RWPE1 (cell line): ENCODE results near the gene PLXNA3.

Experiments
- CTCF ChIA-PET: fragments of 350-600 bp; sonication (Branson Sonifier 250); formaldehyde crosslinking; extraction: SDS; loops from one replicate; lab custom pipeline; 2021; lab: Yijun Ruan, JAX
- POLR2A ChIA-PET: fragments of 400-600 bp; formaldehyde crosslinking; extraction: SDS; loops from one replicate; lab custom pipeline; 2020; ENCODE audit warnings: antibody characterized with exemption; ENCODE audit not compliant: low non-redundant PET; lab: Yijun Ruan, JAX
- DNase-seq: peaks from one replicate; pipeline ENCODE4 v3.0.0; 2012; ENCODE audit warnings: low spot score
- H3K27ac ChIP-seq: fragments of 450-650 bp; 2 replicates; pipeline ENCODE4 v1.5.1; 2017
- CTCF ChIP-seq: fragments of 450-650 bp; conservative IDR thresholded peaks from 2 replicates; pipeline ENCODE4 v1.5.1; 2017; ENCODE audit warnings: low read depth, mild to moderate bottlenecking

The PLXNA3 gene

DNA sequence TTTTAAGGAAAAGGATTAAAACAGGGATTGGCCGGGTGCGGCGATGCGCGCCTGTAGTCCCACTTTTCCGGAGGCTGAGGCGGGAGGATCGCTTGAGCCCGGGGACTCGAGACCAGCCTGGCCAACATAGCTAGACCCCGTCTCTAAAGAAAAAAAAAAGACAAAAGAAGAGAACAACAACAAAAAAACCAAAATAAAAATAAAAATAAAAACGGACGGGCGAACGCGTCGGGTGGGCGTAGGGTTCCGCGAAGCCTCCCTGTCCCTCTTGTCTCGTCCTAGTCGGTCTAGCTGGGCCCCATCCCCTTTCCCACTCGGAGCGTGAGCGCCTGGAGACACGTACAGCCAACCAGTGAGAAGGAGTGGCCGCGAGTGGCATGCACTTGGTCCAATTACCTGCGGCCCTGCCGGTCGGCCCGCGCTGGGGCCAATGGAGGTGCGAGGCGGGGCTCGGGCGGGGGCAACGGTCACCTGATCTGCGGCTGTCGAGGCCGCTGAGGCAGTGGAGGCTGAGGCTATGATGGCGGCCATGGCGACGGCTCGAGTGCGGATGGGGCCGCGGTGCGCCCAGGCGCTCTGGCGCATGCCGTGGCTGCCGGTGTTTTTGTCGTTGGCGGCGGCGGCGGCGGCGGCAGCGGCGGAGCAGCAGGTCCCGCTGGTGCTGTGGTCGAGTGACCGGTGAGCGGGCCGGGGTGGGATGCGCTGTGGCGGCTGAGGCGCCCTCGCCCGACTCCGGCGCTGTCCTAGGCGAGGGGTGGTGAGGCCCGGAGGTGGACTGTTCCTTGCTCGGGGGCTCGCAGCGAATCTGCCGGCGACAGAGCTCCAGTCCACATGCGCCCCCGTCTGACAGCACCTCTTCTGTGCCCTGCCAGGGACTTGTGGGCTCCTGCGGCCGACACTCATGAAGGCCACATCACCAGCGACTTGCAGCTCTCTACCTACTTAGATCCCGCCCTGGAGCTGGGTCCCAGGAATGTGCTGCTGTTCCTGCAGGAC is 29.6 kb upstream of the PLXNA3 start, which contains the start of gene ATP6AP1:
TSS of gene ATP6AP1 (plus strand) at position 502 of the 996 bp plus-strand sequence. CDS start at position 518, 16 bp downstream.
- CTCF ChIA-PET, result no interaction called here
- DNase-seq, result peak; percentile 86
- POLR2A ChIA-PET, result no interaction called here
- H3K27ac ChIP-seq, result peak within 1 kb of the TSS; percentile 74
- TF ChIP-seq CTCF, result no peak

DNA sequence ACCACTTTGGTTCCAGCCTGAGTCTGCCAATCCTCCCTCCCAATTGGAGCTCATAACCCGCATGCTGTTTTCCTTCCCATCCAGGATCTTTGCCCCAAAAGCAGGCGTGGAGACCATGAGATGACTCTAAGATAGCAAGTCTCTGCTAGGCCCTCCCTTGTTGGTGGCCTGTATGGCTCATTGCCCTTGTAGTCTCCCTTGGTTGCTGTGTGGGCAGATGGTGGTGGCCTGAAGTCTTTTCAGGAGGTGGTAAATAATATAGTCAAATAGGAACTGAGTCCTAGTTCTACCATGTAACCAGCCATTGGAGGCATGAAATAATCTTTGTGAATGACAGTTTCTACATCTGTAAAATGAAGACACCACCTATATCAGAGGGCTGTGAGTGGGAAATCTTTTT is 28.4 kb upstream of the PLXNA3 start:
- no peak overlapping the region for H3K27ac ChIP-seq
- TF ChIP-seq CTCF, result no peak
- POLR2A ChIA-PET, result no interaction called here

GRCh38 chrX:154430479-154430878 is 27.6 kb upstream of the PLXNA3 start:
- DNase-seq, result no peak
- H3K27ac ChIP-seq, result peak overlapping the region; percentile 22
- TF ChIP-seq CTCF, result no peak
- POLR2A ChIA-PET, result interaction anchor here (1.4 kb wide), 1 partner anchor 32 kb away, joined by 4 read pairs; the partner anchor contains the start of gene RPL10
- CTCF ChIA-PET, result no interaction called here

More for the DNA sequence above, 28.4 kb upstream of the PLXNA3 start:
- CTCF ChIA-PET, result no interaction called here
- no peak for DNase-seq

GRCh38 chrX:154430916-154431315 is 27.2 kb upstream of the PLXNA3 start:
- ChIA-PET POLR2A (interaction anchor here (1.4 kb wide), 1 partner anchor 33 kb away, joined by 4 read pairs; the partner anchor contains the start of gene RPL10), CTCF (no interaction called here)
- peak overlapping the region; percentile 22 for H3K27ac ChIP-seq
- no peak for TF ChIP-seq CTCF
- no peak for DNase-seq

DNA sequence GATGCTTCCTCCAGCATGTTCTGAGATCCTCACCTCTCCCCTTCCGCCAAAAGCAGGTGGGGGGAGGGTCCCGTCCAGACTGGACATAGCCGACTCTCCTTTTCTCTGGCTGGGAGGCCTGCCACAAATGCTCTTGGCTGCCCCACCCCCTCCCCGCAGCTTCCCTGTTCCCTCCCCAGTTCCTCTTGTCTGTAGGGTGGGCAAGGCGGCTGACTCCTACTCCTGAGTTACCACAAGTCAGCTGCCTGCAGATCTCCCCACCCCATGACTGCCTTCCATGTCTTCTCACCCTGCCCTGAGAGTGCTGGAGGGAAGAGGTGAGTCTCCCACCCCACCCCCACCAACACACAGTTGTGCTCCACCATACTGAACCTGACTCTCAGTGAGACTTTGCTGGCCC is 26.7 kb upstream of the PLXNA3 start:
- CTCF ChIA-PET, result no interaction called here
- H3K27ac ChIP-seq, result peak overlapping the region; percentile 22

More for the DNA sequence above, 26.7 kb upstream of the PLXNA3 start:
- POLR2A ChIA-PET, result interaction anchor here (1.4 kb wide), 1 partner anchor 33 kb away, joined by 4 read pairs; the partner anchor contains the start of gene RPL10
- TF ChIP-seq CTCF, result no peak
- DNase-seq, result no peak
